MCF 10A (cell line): Measurements from ENCODE around the gene CTNNA1. TPM values are rescaled to one million over a fixed set of nuclear protein-coding genes. Genes with fewer than 3 reads are reported as not detected.

Experiments used
- BruUV-seq: library from RNA; stranded (reverse); fragments of 400-500 nt; replicated peaks from 2 replicates; lab custom pipeline; 2021; lab: Mats Ljungman, UMichigan
- CTCF ChIA-PET: fragments of 300-600 bp; sonication (Branson Sonifier 250); formaldehyde crosslinking; extraction: SDS; loops from one replicate; lab custom pipeline; 2021; ENCODE audit warnings: antibody characterized with exemption, inconsistent platforms; lab: Yijun Ruan, JAX
- POLR2A ChIA-PET: fragments of 300-600, 350-650 bp; sonication (Branson Sonifier 250); formaldehyde crosslinking; extraction: SDS; loops from one replicate; lab custom pipeline; 2020; ENCODE audit warnings: antibody characterized with exemption, inconsistent platforms; lab: Yijun Ruan, JAX
- DNase-seq: peaks from one replicate; pipeline ENCODE4 v3.0.0-alpha.2; 2018; ENCODE audit not compliant: unreplicated experiment
- H3K27ac Mint-ChIP-seq: one replicate; pipeline ENCODE4 v1.8.0; 2022; ENCODE audit warnings: mild to moderate bottlenecking, low read depth, mixed read lengths; ENCODE audit not compliant: unreplicated experiment
- H3K27me3 Mint-ChIP-seq: one replicate; pipeline ENCODE4 v1.8.0; 2022; ENCODE audit warnings: mixed read lengths; ENCODE audit not compliant: insufficient read depth, unreplicated experiment
- H3K36me3 Mint-ChIP-seq: one replicate; pipeline ENCODE4 v1.8.0; 2022; ENCODE audit warnings: mild to moderate bottlenecking, moderate library complexity, mixed read lengths; ENCODE audit not compliant: insufficient read depth, unreplicated experiment
- H3K4me1 Mint-ChIP-seq: one replicate; pipeline ENCODE4 v1.8.0; 2022; ENCODE audit warnings: mixed read lengths; ENCODE audit not compliant: insufficient read depth, unreplicated experiment
- H3K4me3 Mint-ChIP-seq: one replicate; pipeline ENCODE4 v1.8.0; 2022; ENCODE audit warnings: mild to moderate bottlenecking, moderate library complexity, mixed read lengths; ENCODE audit not compliant: unreplicated experiment
- H3K9me3 Mint-ChIP-seq: one replicate; pipeline ENCODE4 v1.8.0; 2022; ENCODE audit warnings: mixed read lengths; ENCODE audit not compliant: unreplicated experiment
- intact Hi-C: fragments of 100-400 bp; cut with micrococcal nuclease; formaldehyde crosslinking; loops from 2 replicates; pipeline ENCODE4 v1.14.1; 2022
- total RNA-seq: library from RNA; stranded (reverse); gene quantifications from 2 replicates; pipeline ENCODE4 v1.2.3, GENCODE V29; 2022
- TF ChIP-seq, protein P1 (sequence below): fragments of 200-600 bp; IDR thresholded peaks from one replicate; pipeline ENCODE4 v1.8.0; 2022; ENCODE audit warnings: antibody characterized with exemption, mild to moderate bottlenecking; ENCODE audit not compliant: unreplicated experiment

Gene CTNNA1
- total RNA-seq, 1 experiment from 2014 or later = 519 TPM

GRCh38 chr5:138840103-138840502 is 86.9 kb downstream of the CTNNA1 start:
- Mint-ChIP-seq H3K4me1 (peaks cover 36% of the 10 kb centered on the region), H3K27ac (no peak overlapping the region), H3K9me3 (peaks cover 8% of the 10 kb centered on the region), H3K27me3 (no peaks in the 10 kb centered on the region), H3K36me3 (peaks cover 39% of the 10 kb centered on the region), H3K4me3 (no peak overlapping the region)
- DNase-seq = no peak
- intact Hi-C loops = no loop called here
- ChIA-PET CTCF (interaction anchor here (0.5 to 1.3 kb wide), 4 partner anchors 14 to 998 kb away, joined by 3 to 5 read pairs (median 4); no protein-coding TSS in a partner anchor), POLR2A (interaction anchor here (0.7 to 1.4 kb wide), 5 partner anchors 11 to 434 kb away, joined by 3 to 5 read pairs (median 4); no protein-coding TSS in a partner anchor)
- BruUV-seq = no TSS peak
- TF ChIP-seq, protein P1, sequence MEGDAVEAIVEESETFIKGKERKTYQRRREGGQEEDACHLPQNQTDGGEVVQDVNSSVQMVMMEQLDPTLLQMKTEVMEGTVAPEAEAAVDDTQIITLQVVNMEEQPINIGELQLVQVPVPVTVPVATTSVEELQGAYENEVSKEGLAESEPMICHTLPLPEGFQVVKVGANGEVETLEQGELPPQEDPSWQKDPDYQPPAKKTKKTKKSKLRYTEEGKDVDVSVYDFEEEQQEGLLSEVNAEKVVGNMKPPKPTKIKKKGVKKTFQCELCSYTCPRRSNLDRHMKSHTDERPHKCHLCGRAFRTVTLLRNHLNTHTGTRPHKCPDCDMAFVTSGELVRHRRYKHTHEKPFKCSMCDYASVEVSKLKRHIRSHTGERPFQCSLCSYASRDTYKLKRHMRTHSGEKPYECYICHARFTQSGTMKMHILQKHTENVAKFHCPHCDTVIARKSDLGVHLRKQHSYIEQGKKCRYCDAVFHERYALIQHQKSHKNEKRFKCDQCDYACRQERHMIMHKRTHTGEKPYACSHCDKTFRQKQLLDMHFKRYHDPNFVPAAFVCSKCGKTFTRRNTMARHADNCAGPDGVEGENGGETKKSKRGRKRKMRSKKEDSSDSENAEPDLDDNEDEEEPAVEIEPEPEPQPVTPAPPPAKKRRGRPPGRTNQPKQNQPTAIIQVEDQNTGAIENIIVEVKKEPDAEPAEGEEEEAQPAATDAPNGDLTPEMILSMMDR = no peak

DNA sequence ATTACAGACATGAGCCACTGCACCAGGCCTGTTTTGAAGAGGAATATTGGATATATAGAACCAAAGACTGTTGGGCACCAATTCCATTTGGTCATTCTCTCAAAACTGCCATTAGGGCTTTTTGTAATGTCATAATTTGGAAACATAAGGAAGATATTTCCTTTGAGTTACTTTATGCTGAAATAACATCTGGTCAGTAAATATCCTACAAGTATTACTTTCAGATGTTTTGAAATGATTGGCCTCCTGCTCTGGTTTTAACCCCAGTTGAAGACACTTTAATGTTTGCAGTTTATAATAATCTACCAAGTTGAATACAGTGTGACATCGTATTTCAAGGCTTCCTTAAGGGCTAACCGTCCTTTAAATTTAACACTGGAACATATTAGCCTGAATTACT is 88.3 kb downstream of the CTNNA1 start:
- ChIA-PET CTCF (interaction anchor here (0.6 to 1.3 kb wide), 2 partner anchors 16 to 234 kb away, joined by 3 to 9 read pairs; no protein-coding TSS in a partner anchor), POLR2A (no interaction called here)
- no peak overlapping the region for H3K27ac Mint-ChIP-seq
- no peaks in the 10 kb centered on the region for H3K27me3 Mint-ChIP-seq
- H3K4me3 Mint-ChIP-seq = no peak overlapping the region
- peaks cover 8% of the 10 kb centered on the region for H3K9me3 Mint-ChIP-seq
- H3K36me3 Mint-ChIP-seq = peaks cover 39% of the 10 kb centered on the region
- BruUV-seq = no TSS peak
- peaks cover 40% of the 10 kb centered on the region for H3K4me1 Mint-ChIP-seq
- intact Hi-C loops = no loop called here
- DNase-seq = no peak
- TF ChIP-seq, protein P1 = no peak

- intact Hi-C loops = no loop called here
- POLR2A ChIA-PET = interaction anchor here (0.8 to 3.0 kb wide), 5 partner anchors 9 to 45 kb away, joined by 3 to 27 read pairs (median 4); no protein-coding TSS in a partner anchor
- Mint-ChIP-seq H3K9me3 (no peaks in the 10 kb centered on the region), H3K27ac (peak overlapping the region; percentile 89), H3K27me3 (no peaks in the 10 kb centered on the region), H3K4me1 (peaks cover 38% of the 10 kb centered on the region), H3K36me3 (peaks cover 38% of the 10 kb centered on the region), H3K4me3 (peak overlapping the region; percentile 7)
- TF ChIP-seq, protein P1 = no peak
- BruUV-seq = no TSS peak
- CTCF ChIA-PET = interaction anchor here (0.6 to 2.1 kb wide), 5 partner anchors 16 to 1229 kb away, joined by 3 to 9 read pairs (median 3); no protein-coding TSS in a partner anchor
- DNase-seq = peak; percentile 27
These were observed 90.3 kb downstream of the CTNNA1 start for GRCh38 chr5:138843316-138844124.

DNA sequence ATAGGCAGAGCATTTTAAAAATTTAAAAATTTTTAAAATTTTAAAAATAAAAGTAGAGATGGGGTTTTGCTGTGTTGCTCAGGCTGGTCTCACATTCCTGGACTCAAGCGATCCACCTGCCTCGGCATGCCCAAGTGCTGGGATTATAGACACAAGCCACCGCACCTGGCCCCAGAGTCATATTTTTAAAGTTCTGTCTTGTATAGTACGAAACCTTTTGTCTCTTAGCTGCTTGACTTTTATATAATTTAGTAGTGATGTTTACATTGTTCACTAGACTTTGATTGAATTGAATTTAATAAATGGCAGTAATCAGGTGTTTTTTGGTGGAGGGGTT is 90.9 kb downstream of the CTNNA1 start:
- TF ChIP-seq, protein P1 = no peak
- ChIA-PET POLR2A (interaction anchor here (0.7 to 3.0 kb wide), 12 partner anchors 10 to 450 kb away, joined by 3 to 27 read pairs (median 6); partner anchors contain the start of gene CTNNA1), CTCF (interaction anchor here (1.1 to 2.1 kb wide), 2 partner anchors 18 to 54 kb away, joined by 3 to 9 read pairs; no protein-coding TSS in a partner anchor)
- intact Hi-C loops = no loop called here
- peak overlapping the region; percentile 89 for H3K27ac Mint-ChIP-seq
- peak overlapping the region; percentile 7 for H3K4me3 Mint-ChIP-seq
- peaks cover 41% of the 10 kb centered on the region for H3K4me1 Mint-ChIP-seq
- no peaks in the 10 kb centered on the region for H3K27me3 Mint-ChIP-seq
- BruUV-seq = no TSS peak
- no peaks in the 10 kb centered on the region for H3K9me3 Mint-ChIP-seq
- H3K36me3 Mint-ChIP-seq = peaks cover 33% of the 10 kb centered on the region
- DNase-seq = peak; percentile 80
